GM12873 (cell line): ENCODE results near the gene C19orf67.

ENCODE experiments used
- TF ChIP-seq, protein P1 (sequence below): IDR thresholded peaks from 2 replicates; pipeline ENCODE4 v1.5.1; 2012; ENCODE audit warnings: low read depth, mild to moderate bottlenecking, moderate library complexity, low read length, control low read depth; ENCODE audit not compliant: insufficient read depth; ENCODE audit errors: missing control alignments

Gene C19orf67

DNA sequence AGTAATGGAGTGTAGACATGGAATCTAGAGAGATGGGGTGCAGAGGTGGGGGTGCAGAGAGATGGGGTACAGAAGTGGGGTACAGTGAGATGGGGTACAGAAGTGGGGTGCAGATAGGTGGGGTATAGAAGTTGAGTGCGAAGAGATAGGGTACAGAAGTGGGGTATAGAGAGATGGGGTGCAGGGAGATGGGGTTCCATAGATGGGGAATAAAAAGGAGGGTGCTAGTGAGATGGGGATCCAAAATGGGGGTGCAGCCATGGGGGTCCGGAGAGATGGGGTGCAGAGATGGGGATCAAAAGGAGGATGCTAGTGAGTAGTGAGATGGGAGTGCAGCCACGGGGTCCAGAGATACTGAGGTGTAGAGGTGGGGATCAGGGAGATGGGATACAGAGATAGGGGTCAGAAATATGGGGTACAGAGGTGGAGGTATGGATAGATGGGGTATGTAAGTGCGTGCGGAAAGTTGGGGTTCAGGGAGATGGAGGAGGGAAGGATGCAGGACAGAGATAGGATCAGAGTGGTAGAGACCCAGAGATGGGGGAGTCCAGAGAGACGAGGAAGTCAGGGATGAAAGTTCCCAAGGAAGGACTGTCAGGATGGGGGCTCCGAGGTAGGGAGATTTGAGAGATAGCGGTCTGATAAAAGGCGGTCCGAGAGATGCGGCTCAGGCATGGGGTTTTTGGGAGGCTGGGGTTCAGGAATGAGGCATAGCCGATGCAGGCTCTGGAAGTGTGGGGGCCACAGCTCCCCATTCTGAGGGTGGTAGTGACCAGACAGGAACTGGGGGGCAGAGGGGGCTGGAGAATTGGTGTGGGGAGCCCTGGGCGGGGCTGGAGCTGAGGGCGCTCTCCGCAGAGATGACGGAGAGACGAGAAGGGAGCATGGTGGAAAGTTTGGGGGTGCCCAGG lies 27.1 kb downstream of the C19orf67 start:
- TF ChIP-seq, protein P1, sequence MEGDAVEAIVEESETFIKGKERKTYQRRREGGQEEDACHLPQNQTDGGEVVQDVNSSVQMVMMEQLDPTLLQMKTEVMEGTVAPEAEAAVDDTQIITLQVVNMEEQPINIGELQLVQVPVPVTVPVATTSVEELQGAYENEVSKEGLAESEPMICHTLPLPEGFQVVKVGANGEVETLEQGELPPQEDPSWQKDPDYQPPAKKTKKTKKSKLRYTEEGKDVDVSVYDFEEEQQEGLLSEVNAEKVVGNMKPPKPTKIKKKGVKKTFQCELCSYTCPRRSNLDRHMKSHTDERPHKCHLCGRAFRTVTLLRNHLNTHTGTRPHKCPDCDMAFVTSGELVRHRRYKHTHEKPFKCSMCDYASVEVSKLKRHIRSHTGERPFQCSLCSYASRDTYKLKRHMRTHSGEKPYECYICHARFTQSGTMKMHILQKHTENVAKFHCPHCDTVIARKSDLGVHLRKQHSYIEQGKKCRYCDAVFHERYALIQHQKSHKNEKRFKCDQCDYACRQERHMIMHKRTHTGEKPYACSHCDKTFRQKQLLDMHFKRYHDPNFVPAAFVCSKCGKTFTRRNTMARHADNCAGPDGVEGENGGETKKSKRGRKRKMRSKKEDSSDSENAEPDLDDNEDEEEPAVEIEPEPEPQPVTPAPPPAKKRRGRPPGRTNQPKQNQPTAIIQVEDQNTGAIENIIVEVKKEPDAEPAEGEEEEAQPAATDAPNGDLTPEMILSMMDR: no peak

DNA sequence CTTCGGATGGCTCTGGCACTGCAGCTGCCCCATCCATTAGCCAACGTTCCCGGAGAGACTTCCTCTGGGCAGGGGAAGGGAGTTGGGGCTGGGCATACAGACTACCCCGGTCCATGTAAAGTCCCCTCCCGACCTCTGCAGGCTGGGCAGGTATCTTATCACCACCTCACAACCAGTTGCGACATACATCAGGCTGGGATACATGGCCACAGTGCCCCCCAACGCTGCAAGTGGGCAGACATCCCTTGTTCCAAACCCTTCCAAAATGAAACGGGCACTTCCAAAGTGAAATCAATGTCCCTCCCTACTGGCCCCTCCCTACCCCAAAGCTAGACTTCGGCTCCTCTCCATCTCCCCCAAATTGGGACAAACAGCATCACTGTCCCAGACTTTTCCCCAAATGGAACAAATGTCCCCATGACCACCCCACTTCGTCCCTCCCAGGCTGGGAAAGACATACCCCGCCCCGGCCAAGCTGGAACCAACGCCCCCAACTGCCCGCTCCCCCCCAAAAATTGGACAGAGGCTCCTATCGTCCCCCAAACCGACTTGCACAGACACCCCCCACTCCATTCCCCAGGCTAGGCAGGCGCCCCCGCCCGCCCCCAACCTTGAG lies 28.7 kb downstream of the C19orf67 start:
- TF ChIP-seq, protein P1: no peak

DNA sequence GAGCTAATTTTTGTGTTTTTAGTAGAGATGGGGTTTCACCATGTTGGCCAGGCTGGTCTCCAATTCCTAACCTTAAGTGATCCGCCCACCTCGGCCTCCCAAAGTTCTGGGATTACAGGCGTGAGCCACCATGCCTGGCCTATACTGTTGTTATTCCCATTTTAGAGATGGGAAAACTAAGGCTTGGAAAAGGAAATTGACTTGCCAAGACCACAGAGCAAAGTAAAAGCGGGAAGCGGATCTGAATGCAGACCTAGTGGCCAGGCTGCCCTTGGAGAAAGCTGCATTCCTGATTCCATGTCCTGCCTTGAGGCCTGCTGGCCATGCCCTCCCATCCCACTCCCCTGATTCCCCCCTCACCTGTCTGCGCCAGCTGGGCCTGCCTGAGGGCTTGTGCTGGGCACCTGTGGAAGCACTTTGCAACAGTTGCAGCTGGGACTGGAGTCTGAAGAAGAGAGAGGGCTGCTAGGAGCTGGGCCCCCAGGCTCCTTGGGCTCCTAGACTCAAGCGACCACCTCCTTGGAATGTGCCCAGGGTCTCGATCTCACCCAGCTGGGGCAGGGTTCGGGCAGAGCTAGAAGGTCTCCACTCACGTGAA lies 29.4 kb downstream of the C19orf67 start:
- TF ChIP-seq, protein P1: no peak

GRCh38 chr19:14055396-14055795 lies 30.2 kb downstream of the C19orf67 start:
- TF ChIP-seq, protein P1: no peak

GRCh38 chr19:14054721-14055120 lies 30.9 kb downstream of the C19orf67 start:
- TF ChIP-seq, protein P1: no peak

DNA sequence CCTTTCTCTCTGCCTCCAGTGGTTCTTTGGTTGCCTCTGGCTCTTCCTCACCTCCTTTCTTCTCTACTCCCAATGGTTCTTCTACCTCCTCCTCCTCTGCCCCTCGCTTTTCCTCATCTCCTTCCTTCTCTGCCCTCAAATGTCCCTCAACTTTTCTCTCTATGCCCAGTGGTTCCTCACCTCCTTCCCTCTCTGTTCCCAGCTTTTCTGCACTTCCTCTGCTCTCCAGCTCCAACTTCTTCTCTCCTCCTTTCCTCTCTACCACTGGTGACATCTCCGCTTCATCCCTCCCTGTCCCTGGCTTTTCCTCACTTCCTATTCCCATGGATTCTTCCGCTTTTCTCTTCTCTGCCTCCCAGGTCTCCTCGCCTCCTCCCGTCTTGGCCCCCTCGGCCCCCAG lies 31.5 kb downstream of the C19orf67 start:
- TF ChIP-seq, protein P1: no peak

DNA sequence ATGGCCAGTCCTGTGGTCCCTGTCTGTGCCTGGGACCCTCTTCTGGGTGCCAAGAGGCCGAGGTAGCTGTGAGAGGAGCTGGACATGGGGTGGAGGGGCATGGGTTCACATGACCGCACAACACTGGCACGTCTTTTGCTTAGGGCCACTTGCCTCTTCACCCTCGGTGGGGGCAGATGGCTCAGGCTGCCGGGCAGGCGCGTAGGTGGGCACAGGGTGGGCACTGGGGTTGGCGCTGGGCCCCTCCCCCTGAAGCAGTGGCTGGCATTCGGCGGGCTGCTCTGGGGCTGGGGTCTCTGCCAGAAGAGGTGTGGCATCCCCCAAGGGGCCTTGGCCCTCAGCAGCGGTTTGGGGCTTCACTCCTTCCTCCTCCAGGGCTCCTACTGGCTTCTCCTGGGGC lies 32.1 kb downstream of the C19orf67 start:
- TF ChIP-seq, protein P1: no peak
